WTC11 (cell line): Measurements from ENCODE around the gene FHIT. TPM values are rescaled to one million over a fixed set of nuclear protein-coding genes. Genes with fewer than 3 reads are reported as not detected.

Experiments
- ATAC-seq: fragments of 200-7000 bp; cut with Tn5 transposase; 2 replicates; pipeline ENCODE4 v1.10.0; 2021; ENCODE audit warnings: mild to moderate bottlenecking, moderate library complexity
- CTCF ChIA-PET: fragments of 300-600 bp; sonication (Branson Sonifier 250); formaldehyde crosslinking; loops from one replicate; lab custom pipeline; 2021; ENCODE audit warnings: antibody characterized with exemption; lab: Charles Lee
- POLR2A ChIA-PET: fragments of 350-600 bp; sonication (Branson Sonifier 250); formaldehyde crosslinking; loops from one replicate; lab custom pipeline; 2021; ENCODE audit warnings: antibody characterized with exemption; lab: Charles Lee
- DNase-seq: peaks from one replicate; pipeline ENCODE4 v3.0.0; 2021; ENCODE audit warnings: low spot score
- H3K27ac Mint-ChIP-seq: 2 replicates; pipeline ENCODE4 v1.8.0; 2021; ENCODE audit warnings: mixed read lengths
- H3K27me3 Mint-ChIP-seq: 2 replicates; pipeline ENCODE4 v1.8.0; 2021; ENCODE audit warnings: low read depth, mild to moderate bottlenecking, moderate library complexity, mixed read lengths
- H3K36me3 Mint-ChIP-seq: 2 replicates; pipeline ENCODE4 v1.8.0; 2021; ENCODE audit warnings: mixed read lengths
- H3K4me1 Mint-ChIP-seq: 2 replicates; pipeline ENCODE4 v1.8.0; 2022; ENCODE audit warnings: mixed read lengths
- H3K4me3 Mint-ChIP-seq: 2 replicates; pipeline ENCODE4 v1.8.0; 2021; ENCODE audit warnings: mild to moderate bottlenecking, moderate library complexity, mixed read lengths
- H3K9me3 Mint-ChIP-seq: 2 replicates; pipeline ENCODE4 v1.8.0; 2021; ENCODE audit warnings: mixed read lengths
- AFF4 ChIP-seq: sonication (generic); formaldehyde crosslinking; IDR thresholded peaks from 2 replicates; pipeline ENCODE4 v1.8.1; 2023; ENCODE audit warnings: mild to moderate bottlenecking, missing genetic modification reagents, borderline replicate concordance
- ATF3 ChIP-seq: sonication (generic); formaldehyde crosslinking; conservative IDR thresholded peaks from 2 replicates; pipeline ENCODE4 v1.8.1; 2022; ENCODE audit warnings: mild to moderate bottlenecking, missing genetic modification reagents
- E2F5 ChIP-seq: sonication (generic); formaldehyde crosslinking; IDR thresholded peaks from 2 replicates; pipeline ENCODE4 v1.8.1; 2022; ENCODE audit warnings: mild to moderate bottlenecking, moderate library complexity, missing genetic modification reagents
- ETV6 ChIP-seq: sonication (generic); formaldehyde crosslinking; IDR thresholded peaks from 2 replicates; pipeline ENCODE4 v1.8.1; 2022; ENCODE audit warnings: mild to moderate bottlenecking, missing genetic modification reagents
- FOXK1 ChIP-seq: sonication (generic); formaldehyde crosslinking; IDR thresholded peaks from 2 replicates; pipeline ENCODE4 v1.8.0; 2022; ENCODE audit warnings: mild to moderate bottlenecking, moderate library complexity, missing genetic modification reagents
- FOXP1 ChIP-seq: sonication (generic); formaldehyde crosslinking; IDR thresholded peaks from 2 replicates; pipeline ENCODE4 v1.8.0; 2022; ENCODE audit warnings: missing genetic modification reagents, mild to moderate bottlenecking, moderate library complexity, borderline replicate concordance
- GABPB1 ChIP-seq: sonication (generic); formaldehyde crosslinking; IDR thresholded peaks from 2 replicates; pipeline ENCODE4 v1.8.1; 2023; ENCODE audit warnings: mild to moderate bottlenecking, missing genetic modification reagents
- IRF2 ChIP-seq: sonication (generic); formaldehyde crosslinking; IDR thresholded peaks from 2 replicates; pipeline ENCODE4 v1.8.0; 2022; ENCODE audit warnings: low read depth, missing genetic modification reagents, borderline replicate concordance
- MAX ChIP-seq: sonication (generic); formaldehyde crosslinking; IDR thresholded peaks from 2 replicates; pipeline ENCODE4 v1.8.0; 2022; ENCODE audit warnings: mild to moderate bottlenecking, missing genetic modification reagents
- NFATC4 ChIP-seq: fragments of 250-450 bp; sonication (Bioruptor Pico); IDR thresholded peaks from 2 replicates; pipeline ENCODE4 v1.9.0; 2021; ENCODE audit warnings: mild to moderate bottlenecking
- NFYB ChIP-seq: sonication (generic); formaldehyde crosslinking; conservative IDR thresholded peaks from 2 replicates; pipeline ENCODE4 v1.8.0; 2022; ENCODE audit warnings: low read depth, missing genetic modification reagents
- NR3C1 ChIP-seq: sonication (generic); formaldehyde crosslinking; conservative IDR thresholded peaks from 2 replicates; pipeline ENCODE4 v1.8.1; 2023; ENCODE audit warnings: low read depth, mild to moderate bottlenecking, missing genetic modification reagents
- OVOL2 ChIP-seq: fragments of 250-450 bp; sonication (Bioruptor Pico); IDR thresholded peaks from 2 replicates; pipeline ENCODE4 v1.9.0; 2021; ENCODE audit warnings: mild to moderate bottlenecking, borderline replicate concordance
- SOX15 ChIP-seq: fragments of 250-450 bp; sonication (Bioruptor Pico); IDR thresholded peaks from 2 replicates; pipeline ENCODE4 v1.9.0; 2021; ENCODE audit warnings: mild to moderate bottlenecking
- TEAD1 ChIP-seq: sonication (generic); formaldehyde crosslinking; IDR thresholded peaks from 2 replicates; pipeline ENCODE4 v1.8.0; 2022; ENCODE audit warnings: mild to moderate bottlenecking, missing genetic modification reagents
- TP53 ChIP-seq: sonication (generic); formaldehyde crosslinking; IDR thresholded peaks from 2 replicates; pipeline ENCODE4 v1.8.1; 2023; ENCODE audit warnings: mild to moderate bottlenecking, missing genetic modification reagents
- ZNF263 ChIP-seq: sonication (generic); formaldehyde crosslinking; IDR thresholded peaks from 2 replicates; pipeline ENCODE4 v1.8.1; 2022; ENCODE audit warnings: low read depth, mild to moderate bottlenecking, moderate library complexity, missing genetic modification reagents
- total RNA-seq: library from RNA; stranded (reverse); gene quantifications from 3 replicates; pipeline ENCODE4 v1.2.3, GENCODE V29; 2021

The FHIT gene
- total RNA-seq, 1 experiment from 2014 or later: 2.6 TPM

GRCh38 chr3:59968513-59969045, 1282.7 kb downstream of the FHIT start:
- no peak for DNase-seq
- ATAC-seq: no peak; the same call in 1 of the 2 replicates
- CTCF ChIA-PET: interaction anchor here (1.0 to 1.6 kb wide), 3 partner anchors 19 to 111 kb away, joined by 3 read pairs; no protein-coding TSS in a partner anchor
- Mint-ChIP-seq H3K4me3 (no peak overlapping the region), H3K27ac (no peak overlapping the region), H3K4me1 (peaks cover 16% of the 10 kb centered on the region), H3K27me3 (no peaks in the 10 kb centered on the region), H3K36me3 (no peaks in the 10 kb centered on the region), H3K9me3 (peaks cover 7% of the 10 kb centered on the region)
- POLR2A ChIA-PET: no interaction called here
- TF ChIP-seq GABPB1 (CRISPR knock-in tag) (no peak), NFATC4 (CRISPR knock-in tag) (no peak)

- ATAC-seq (no peak), DNase-seq (no peak)
- Mint-ChIP-seq H3K4me3 (no peak overlapping the region), H3K4me1 (peaks cover 16% of the 10 kb centered on the region), H3K36me3 (peaks cover 3% of the 10 kb centered on the region; the same call in 1 of the 2 replicates), H3K27ac (no peak overlapping the region), H3K9me3 (peaks cover 25% of the 10 kb centered on the region), H3K27me3 (no peaks in the 10 kb centered on the region)
- POLR2A ChIA-PET: no interaction called here
- TF ChIP-seq SOX15: no peak
- TF ChIP-seq E2F5 (CRISPR knock-in tag): no peak
- no peak for TF ChIP-seq ATF3
- no peak for TF ChIP-seq ZNF263 (CRISPR knock-in tag)
- TF ChIP-seq ETV6 (CRISPR knock-in tag): no peak
- no peak for TF ChIP-seq NFYB (CRISPR knock-in tag)
- CTCF ChIA-PET: no interaction called here
Observed at GRCh38 chr3:59963676-59964075, 1287.6 kb downstream of the FHIT start.

GRCh38 chr3:59957150-59957549, 1294.1 kb downstream of the FHIT start:
- H3K9me3 Mint-ChIP-seq: peaks cover 40% of the 10 kb centered on the region
- H3K4me1 Mint-ChIP-seq: peaks cover 10% of the 10 kb centered on the region
- ATAC-seq (no peak), DNase-seq (no peak)
- POLR2A ChIA-PET: no interaction called here
- CTCF ChIA-PET: no interaction called here
- H3K4me3 Mint-ChIP-seq: no peak overlapping the region
- H3K36me3 Mint-ChIP-seq: peaks cover 3% of the 10 kb centered on the region; the same call in 1 of the 2 replicates
- H3K27ac Mint-ChIP-seq: no peak overlapping the region
- no peak for TF ChIP-seq SOX15
- no peak for TF ChIP-seq TEAD1 (CRISPR knock-in tag)
- TF ChIP-seq IRF2: no peak
- no peak for TF ChIP-seq FOXK1 (CRISPR knock-in tag)
- TF ChIP-seq AFF4: no peak
- TF ChIP-seq MAX (CRISPR knock-in tag): no peak
- no peak for TF ChIP-seq OVOL2 (CRISPR knock-in tag)
- TF ChIP-seq TP53: no peak
- TF ChIP-seq FOXP1 (CRISPR knock-in tag): no peak
- TF ChIP-seq NR3C1: no peak
- no peak for TF ChIP-seq GABPB1 (CRISPR knock-in tag)
- no peaks in the 10 kb centered on the region; the same call in 1 of the 2 replicates for H3K27me3 Mint-ChIP-seq
